H1 (cell line): ENCODE measurements around the gene TRIP13. TPM values are rescaled to one million over a fixed set of nuclear protein-coding genes. Genes with fewer than 3 reads are reported as not detected.

Experiments used
- CTCF ChIA-PET: fragments of 300-600 bp; sonication (Branson Sonifier 250); formaldehyde crosslinking; loops from one replicate; lab custom pipeline; 2021; ENCODE audit not compliant: partially characterized antibody; lab: Charles Lee
- POLR2A ChIA-PET: fragments of 300-600 bp; sonication (Branson Sonifier 250); formaldehyde crosslinking; loops from one replicate; lab custom pipeline; 2021; ENCODE audit warnings: inconsistent platforms; ENCODE audit not compliant: partially characterized antibody; lab: Charles Lee
- DNase-seq, 2 experiments: peaks; one replicate each; pipeline versions ENCODE4 v3.0.0 to v3.0.0-alpha.2; 2010 to 2022; ENCODE audit warnings: low spot score in 2 of 2, low read depth in 1 of 2, mixed read lengths in 1 of 2
- FAIRE-seq: peaks from 2 replicates; lab custom pipeline; 2011; peaks lifted over from hg19 to GRCh38; lab: Jason Lieb, UNC
- H2AFZ ChIP-seq: 2 replicates; pipeline ENCODE4 v1.8.1; 2012; ENCODE audit warnings: low read length, inconsistent platforms
- H2AK5ac ChIP-seq: 2 replicates; pipeline ENCODE4 v1.6.1; 2013; ENCODE audit warnings: low read depth, low read length
- H2BK120ac ChIP-seq: replicated peaks from 2 replicates; pipeline ENCODE3; 2013; ENCODE audit warnings: low read depth, low read length, inconsistent platforms
- H2BK12ac ChIP-seq: 2 replicates; pipeline ENCODE4 v1.6.1; 2013; ENCODE audit warnings: low read depth, low read length
- H2BK15ac ChIP-seq: 2 replicates; pipeline ENCODE4 v1.6.1; 2013; ENCODE audit warnings: low read length
- H2BK20ac ChIP-seq: 2 replicates; pipeline ENCODE4 v1.6.1; 2013; ENCODE audit warnings: low read length
- H2BK5ac ChIP-seq: 2 replicates; pipeline ENCODE4 v1.6.1; 2013; ENCODE audit warnings: low read depth, low read length
- H3K14ac ChIP-seq: 2 replicates; pipeline ENCODE4 v1.6.1; 2013; ENCODE audit warnings: inconsistent platforms; ENCODE audit not compliant: insufficient read length
- H3K18ac ChIP-seq: 2 replicates; pipeline ENCODE4 v1.6.1; 2013; ENCODE audit warnings: low read length; ENCODE audit errors: extremely low read depth
- H3K23ac ChIP-seq: 2 replicates; pipeline ENCODE4 v1.6.1; 2013; ENCODE audit warnings: inconsistent platforms; ENCODE audit not compliant: insufficient read length
- H3K23me2 ChIP-seq: 2 replicates; pipeline ENCODE4 v1.6.1; 2013; ENCODE audit warnings: low read depth, low read length
- H3K27ac ChIP-seq: 2 replicates; pipeline ENCODE4 v1.6.1; 2011; ENCODE audit warnings: low read depth, low read length, inconsistent platforms
- H3K27me3 ChIP-seq, 4 experiments: replicated peaks in 1 of 4; 1 replicate in 1 of 4; 2 replicates in 3 of 4; pipeline versions ENCODE4 v1.6.1 to v1.8.1; 2011 to 2013; ENCODE audit warnings: low read length in 3 of 4, mild to moderate bottlenecking in 3 of 4, inconsistent platforms in 2 of 4, mixed read lengths in 2 of 4, moderate library complexity in 1 of 4; ENCODE audit not compliant: control insufficient read depth in 3 of 4, insufficient read depth in 3 of 4; ENCODE audit errors: extremely low read depth in 1 of 4
- H3K36me3 ChIP-seq, 4 experiments: 2 replicates each; pipeline versions ENCODE4 v1.6.1 to v1.8.1; 2011 to 2013; ENCODE audit warnings: mild to moderate bottlenecking in 4 of 4, low read length in 3 of 4, moderate library complexity in 2 of 4, control low read depth in 1 of 4, inconsistent platforms in 1 of 4; ENCODE audit not compliant: insufficient read depth in 4 of 4, control insufficient read depth in 2 of 4
- H3K4ac ChIP-seq: replicated peaks from 2 replicates; pipeline ENCODE3; 2013; ENCODE audit warnings: low read length, low read depth, mixed read lengths, inconsistent platforms; ENCODE audit not compliant: insufficient read length
- H3K4me1 ChIP-seq, 4 experiments: replicated peaks in 1 of 4; 1 replicate in 1 of 4; 2 replicates in 3 of 4; pipeline versions ENCODE4 v1.6.1 to v1.8.1; 2011 to 2013; ENCODE audit warnings: low read length in 3 of 4, inconsistent platforms in 2 of 4, mixed read lengths in 1 of 4; ENCODE audit not compliant: insufficient read depth in 4 of 4, control insufficient read depth in 3 of 4
- H3K4me2 ChIP-seq, 2 experiments: 2 replicates each; pipeline versions ENCODE4 v1.6.1 to v1.8.1; 2011 to 2013; ENCODE audit warnings: low read depth in 2 of 2, low read length in 2 of 2, control low read depth in 1 of 2, inconsistent platforms in 1 of 2, mild to moderate bottlenecking in 1 of 2; ENCODE audit not compliant: insufficient read depth in 1 of 2
- H3K4me3 ChIP-seq, 4 experiments: fragments of 200-600, 300-600 bp in 1 of 4; sonication (generic), shearing (Covaris generic), sonication (Bioruptor Twin) in 1 of 4; 2 replicates each; pipeline versions ENCODE4 v1.5.1 to v1.8.1; 2011 to 2016; ENCODE audit warnings: low read length in 4 of 4, low read depth in 3 of 4, control low read depth in 2 of 4, inconsistent platforms in 2 of 4, mild to moderate bottlenecking in 2 of 4, mixed read lengths in 1 of 4, moderate library complexity in 1 of 4; ENCODE audit not compliant: insufficient read depth in 2 of 4; ENCODE audit errors: extremely low read depth in 1 of 4
- H3K56ac ChIP-seq: replicated peaks from 2 replicates; pipeline ENCODE3; 2013; ENCODE audit warnings: low read depth, mild to moderate bottlenecking, mixed read lengths, low read length, inconsistent platforms; ENCODE audit not compliant: insufficient read length
- H3K79me1 ChIP-seq: 2 replicates; pipeline ENCODE4 v1.6.1; 2013; ENCODE audit warnings: low read depth, low read length, control low read depth
- H3K79me2 ChIP-seq, 2 experiments: 2 replicates each; pipeline versions ENCODE4 v1.6.1 to v1.8.1; 2012 to 2013; ENCODE audit warnings: low read length in 2 of 2, mild to moderate bottlenecking in 2 of 2, inconsistent platforms in 1 of 2; ENCODE audit not compliant: insufficient read depth in 2 of 2, control insufficient read depth in 1 of 2
- H3K9ac ChIP-seq, 4 experiments: replicated peaks in 1 of 4; 1 replicate in 1 of 4; 2 replicates in 3 of 4; pipeline versions ENCODE4 v1.6.1 to v1.8.1; 2011 to 2013; ENCODE audit warnings: low read depth in 3 of 4, low read length in 3 of 4, control low read depth in 2 of 4, mild to moderate bottlenecking in 2 of 4, moderate library complexity in 2 of 4, inconsistent platforms in 1 of 4; ENCODE audit errors: extremely low read depth in 1 of 4
- H3K9me3 ChIP-seq, 2 experiments: 2 replicates each; pipeline versions ENCODE4 v1.6.1 to v1.8.1; 2012 to 2013; ENCODE audit warnings: mild to moderate bottlenecking in 2 of 2, moderate library complexity in 2 of 2, control low read depth in 1 of 2, inconsistent platforms in 1 of 2, low read depth in 1 of 2, low read length in 1 of 2, mixed read lengths in 1 of 2; ENCODE audit not compliant: insufficient read depth in 2 of 2
- H4K20me1 ChIP-seq, 2 experiments: replicated peaks in 1 of 2; 2 replicates each; pipeline versions ENCODE3 to v1.8.1; 2011 to 2013; ENCODE audit warnings: inconsistent platforms in 2 of 2, low read length in 2 of 2, mild to moderate bottlenecking in 1 of 2; ENCODE audit not compliant: insufficient read depth in 2 of 2, control insufficient read depth in 1 of 2
- H4K5ac ChIP-seq: 2 replicates; pipeline ENCODE4 v1.6.1; 2013; ENCODE audit warnings: low read length, low read depth, mixed read lengths, inconsistent platforms; ENCODE audit not compliant: insufficient read length
- H4K8ac ChIP-seq: 2 replicates; pipeline ENCODE4 v1.8.0; 2013; ENCODE audit warnings: mild to moderate bottlenecking, moderate library complexity, low read length, inconsistent platforms; ENCODE audit not compliant: insufficient read depth; ENCODE audit errors: extremely low read depth
- H4K91ac ChIP-seq: replicated peaks from 2 replicates; pipeline ENCODE3; 2013; ENCODE audit warnings: low read length, mixed read lengths, inconsistent platforms; ENCODE audit not compliant: insufficient read length
- ASH2L ChIP-seq: fragments of 200-600, 300-600 bp; sonication (generic); IDR thresholded peaks from one replicate; pipeline ENCODE4 v1.7.1; 2017; ENCODE audit warnings: low read length
- ATF3 ChIP-seq: IDR thresholded peaks from 2 replicates; pipeline ENCODE4 v1.6.1; 2011; ENCODE audit warnings: low read depth, mild to moderate bottlenecking, low read length; ENCODE audit not compliant: insufficient read depth
- BCL11A ChIP-seq, 2 experiments: IDR thresholded peaks; one replicate each; pipeline ENCODE4 v1.6.1; 2011; ENCODE audit warnings: low read depth in 2 of 2, low read length in 2 of 2, mild to moderate bottlenecking in 2 of 2
- BRCA1 ChIP-seq: IDR thresholded peaks from 2 replicates; pipeline ENCODE4 v1.6.1; 2012; ENCODE audit warnings: low read depth, low read length, improper control_type of control experiment
- GABPA ChIP-seq: IDR thresholded peaks from 2 replicates; pipeline ENCODE4 v1.6.1; 2011; ENCODE audit warnings: mild to moderate bottlenecking, low read length, moderate library complexity, borderline replicate concordance; ENCODE audit not compliant: insufficient read depth
- HDAC6 ChIP-seq: IDR thresholded peaks from one replicate; pipeline ENCODE4 v1.7.1; 2012; ENCODE audit warnings: low read depth, mild to moderate bottlenecking, inconsistent platforms, low read length, moderate library complexity
- POLR2AphosphoS5 ChIP-seq: IDR thresholded peaks from 2 replicates; pipeline ENCODE4 v1.6.1; 2011; ENCODE audit warnings: low read depth, low read length
- SIRT6 ChIP-seq: IDR thresholded peaks from one replicate; pipeline ENCODE4 v1.7.1; 2012; ENCODE audit warnings: low read length, inconsistent platforms
- WGBS, 2 experiments: shearing (Covaris generic) in 1 of 2; methylation state at CpG; one replicate each; pipeline versions ENCODE4 v1.1.6 to v1.1.7; 2013 to 2015; ENCODE audit warnings: low lambda C conversion rate in 2 of 2, mixed read lengths in 2 of 2, inconsistent platforms in 1 of 2, low coverage in 1 of 2, missing lambda C conversion rate in 1 of 2; ENCODE audit not compliant: insufficient replicate concordance in 2 of 2, insufficient coverage in 1 of 2, insufficient read length in 1 of 2; ENCODE audit errors: extremely low coverage in 1 of 2, missing lambda C conversion rate in 1 of 2; 5-methylcytosine and 5-hydroxymethylcytosine counted together
- polyA plus RNA-seq, 7 experiments: library from polyadenylated mRNA; depleted of rRNA in 3 of 7; stranded (reverse) in 5 of 7; unstranded in 2 of 7; fragments of >200 nt in 5 of 7; fragments of 200-250 nt in 2 of 7; gene quantifications; 1 replicate in 5 of 7; 2 replicates in 1 of 7; 4 replicates in 1 of 7; pipeline versions ENCODE4 v1.2.1 to v1.2.3, GENCODE V29; 2011 to 2013; ENCODE audit warnings: missing spikeins in 2 of 7, mixed read lengths in 2 of 7
- total RNA-seq: library from RNA; stranded (reverse); fragmentation: NEBNext Ultra II Directional; extraction: Animal tissue kit (Norgen Biotek cat#: 25700); gene quantifications from 2 replicates; pipeline ENCODE4 v1.2.1, GENCODE V29; 2021

The TRIP13 gene
- total and polyA plus RNA-seq, 2 of the 8 experiments (the other 6 are each of a cell fraction or from before 2014, with no cell fraction given): 20.0 to 39.2 TPM

GRCh38 chr5:905139-905642 lies 12.5 kb downstream of the TRIP13 start:
- H3K79me2 ChIP-seq: 0 out of 4 replicates have a peak, but pooled peaks cover 0 to 2% of the 10 kb centered on the region in 2 experiments
- TF ChIP-seq ASH2L (no peak), ATF3 (no peak), BCL11A (IDR thresholded peaks at IDR 0.05; ENCODE audit: low read depth in 2 of 2, low read length in 2 of 2) (no peak), GABPA (no peak), HDAC6 (no peak), BRCA1 (no peak), SIRT6 (no peak), POLR2AphosphoS5 (no peak)

More at GRCh38 chr5:905139-905642, 12.5 kb downstream of the TRIP13 start:
- no peak overlapping the region for H3K14ac ChIP-seq
- H2BK5ac ChIP-seq: no peak overlapping the region
- no peak for DNase-seq
- H2BK12ac ChIP-seq: no peak overlapping the region
- POLR2A ChIA-PET: no interaction called here
- WGBS, 2 experiments: 91% methylated on average over 12 of the region's 12 CpGs; no CpG with 5 or more reads in 1 of the 2 experiments
- no peak overlapping the region for H3K9ac ChIP-seq
- H3K9me3 ChIP-seq: no peaks in the 10 kb centered on the region
- H2BK20ac ChIP-seq: no peak overlapping the region
- no peaks in the 10 kb centered on the region; the same call in none of the 2 replicates for H3K79me1 ChIP-seq
- no peaks in the 10 kb centered on the region for H3K23me2 ChIP-seq
- H4K8ac ChIP-seq: no peak overlapping the region
- no peak overlapping the region for H3K4me3 ChIP-seq
- H4K5ac ChIP-seq: no peak overlapping the region
- H4K20me1 ChIP-seq: peaks cover 5 to 8% of the 10 kb centered on the region in 2 experiments
- no peak overlapping the region for H2BK120ac ChIP-seq
- no peaks in the 10 kb centered on the region for H3K27me3 ChIP-seq
- no peak overlapping the region for H3K4ac ChIP-seq
- CTCF ChIA-PET: interaction anchor here (1.0 to 4.4 kb wide), 4 partner anchors 9 to 235 kb away, joined by 3 to 23 read pairs (median 12); no protein-coding TSS in a partner anchor
- no peak overlapping the region for H3K56ac ChIP-seq
- peaks cover 42 to 76% (median 60%) of the 10 kb centered on the region in 4 experiments for H3K36me3 ChIP-seq
- no peak overlapping the region for H2AFZ ChIP-seq
- H4K91ac ChIP-seq: no peak overlapping the region
- no peak overlapping the region for H3K23ac ChIP-seq
- H3K4me2 ChIP-seq: no peak overlapping the region
- H3K18ac ChIP-seq: no peak overlapping the region
- H2AK5ac ChIP-seq: no peak overlapping the region
- H3K4me1 ChIP-seq: no peaks in the 10 kb centered on the region
- no peak overlapping the region for H3K27ac ChIP-seq
- no peak overlapping the region for H2BK15ac ChIP-seq
- no peak for FAIRE-seq
